Fibroblast of lung (primary cell): ENCODE results near the gene GNAZ. TPM values are rescaled to one million over a fixed set of nuclear protein-coding genes. Genes with fewer than 3 reads are reported as not detected.

Source experiments
- DNase-seq, 2 donors: peaks; one replicate each; pipeline versions ENCODE4 v3.0.0 to v3.0.0-alpha.2; 2010; ENCODE audit warnings: low read depth in 2 of 2
- H2AFZ ChIP-seq: 2 replicates; pipeline ENCODE4 v1.5.1; 2012; ENCODE audit warnings: low read length, control low read depth, inconsistent platforms
- H3K27ac ChIP-seq: 2 replicates; pipeline ENCODE4 v1.5.1; 2011; ENCODE audit warnings: low read length, control low read depth; ENCODE audit not compliant: insufficient read depth
- H3K27me3 ChIP-seq: 2 replicates; pipeline ENCODE4 v1.5.1; 2011; ENCODE audit warnings: mild to moderate bottlenecking, low read length; ENCODE audit not compliant: control insufficient read depth, insufficient read depth
- H3K36me3 ChIP-seq: 2 replicates; pipeline ENCODE4 v1.5.1; 2011; ENCODE audit warnings: low read length; ENCODE audit not compliant: control insufficient read depth, insufficient read depth
- H3K4me1 ChIP-seq: 2 replicates; pipeline ENCODE4 v1.5.1; 2011; ENCODE audit warnings: low read length; ENCODE audit not compliant: control insufficient read depth, insufficient read depth; ENCODE audit errors: extremely low read depth
- H3K4me2 ChIP-seq: 2 replicates; pipeline ENCODE4 v1.5.1; 2011; ENCODE audit warnings: low read length, control low read depth; ENCODE audit not compliant: insufficient read depth; ENCODE audit errors: extremely low read depth
- H3K4me3 ChIP-seq, 4 experiments: fragments of 200-600 bp in 1 of 4; sonication (generic) in 1 of 4; replicated peaks in 1 of 4; 2 replicates each; pipeline ENCODE4 v1.5.1; 2011 to 2016; ENCODE audit warnings: low read length in 4 of 4, low read depth in 3 of 4, mild to moderate bottlenecking in 3 of 4, control low read depth in 2 of 4, inconsistent platforms in 1 of 4, mixed read lengths in 1 of 4; ENCODE audit not compliant: insufficient read depth in 1 of 4; ENCODE audit errors: control extremely low read depth in 1 of 4
- H3K79me2 ChIP-seq: 2 replicates; pipeline ENCODE4 v1.5.1; 2012; ENCODE audit warnings: mild to moderate bottlenecking, low read length, inconsistent platforms; ENCODE audit not compliant: control insufficient read depth, insufficient read depth
- H3K9ac ChIP-seq: 2 replicates; pipeline ENCODE4 v1.5.1; 2011; ENCODE audit warnings: mild to moderate bottlenecking, low read length, control low read depth; ENCODE audit not compliant: insufficient read depth
- H3K9me3 ChIP-seq: 2 replicates; pipeline ENCODE4 v1.5.1; 2012; ENCODE audit warnings: low read depth, low read length; ENCODE audit not compliant: control insufficient read depth, insufficient read depth
- H4K20me1 ChIP-seq: 2 replicates; pipeline ENCODE4 v1.5.1; 2011; ENCODE audit warnings: low read length; ENCODE audit not compliant: control insufficient read depth, insufficient read depth; ENCODE audit errors: extremely low read depth
- CTCF ChIP-seq, 2 donors: IDR thresholded peaks in 1 of 2; conservative IDR thresholded peaks in 1 of 2; 1 replicate in 1 of 2; 2 replicates in 1 of 2; pipeline ENCODE4 v1.5.1; 2011 to 2012; ENCODE audit warnings: low read length in 2 of 2, control low read depth in 1 of 2, inconsistent platforms in 1 of 2, low read depth in 1 of 2, mild to moderate bottlenecking in 1 of 2
- EZH2 ChIP-seq: IDR thresholded peaks from 2 replicates; pipeline ENCODE4 v1.5.1; 2012; ENCODE audit warnings: low read length, control low read depth, mild to moderate bottlenecking; ENCODE audit errors: missing control alignments
- polyA plus RNA-seq, 2 donors: library from polyadenylated mRNA; depleted of rRNA in 1 of 2; stranded (reverse) in 1 of 2; unstranded in 1 of 2; fragments of >200 nt; gene quantifications; 2 replicates each; pipeline ENCODE4 v1.2.1, GENCODE V29; 2011 to 2012; ENCODE audit warnings: missing spikeins in 1 of 2
- total RNA-seq: library from RNA; depleted of rRNA; stranded (reverse); fragments of >200 nt; gene quantifications from 2 replicates; pipeline ENCODE4 v1.2.1, GENCODE V29; 2014

Gene GNAZ
- total and polyA plus RNA-seq, 2 donors (not counting 1 experiment from before 2014, with no cell fraction given) = 0.22 to 1.7 TPM

GRCh38 chr22:23097412-23098229 lies 27.3 kb downstream of the GNAZ start:
- TF ChIP-seq CTCF (conservative IDR thresholded peaks at IDR 0.05 in 1 of 2, IDR thresholded peaks at IDR 0.05 in 1 of 2; ENCODE audit: low read depth in 1 of 2, low read length in 2 of 2) = no peak
- no peak for TF ChIP-seq EZH2
- Histone ChIP-seq H3K4me1 (no peaks in the 10 kb centered on the region), H3K36me3 (no peaks in the 10 kb centered on the region)

DNA sequence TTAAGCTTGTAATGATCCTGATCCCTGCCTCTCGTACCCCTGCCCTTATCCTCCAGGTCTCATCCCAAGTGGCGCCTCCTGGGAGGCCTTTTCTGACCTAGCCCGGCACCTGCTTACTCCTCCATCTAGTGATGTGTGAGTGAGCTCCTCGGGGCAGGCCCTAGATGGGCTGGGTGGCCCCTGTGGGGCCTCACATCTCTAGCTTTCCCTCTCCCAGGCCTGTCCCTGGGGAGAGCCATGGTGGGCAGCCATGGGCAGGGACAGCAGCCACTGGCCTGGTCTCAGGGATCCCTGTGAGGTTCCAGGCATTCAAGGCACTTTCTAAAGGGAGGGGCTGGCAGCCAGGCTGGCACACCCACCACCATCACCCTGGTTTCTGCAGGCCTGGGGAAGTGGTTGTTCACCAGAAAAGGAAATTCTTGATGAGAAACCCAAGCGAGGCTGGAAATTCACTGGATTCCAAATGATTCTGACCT lies 27.9 kb downstream of the GNAZ start:
- Histone ChIP-seq H3K9me3 (no peaks in the 10 kb centered on the region), H2AFZ (no peak overlapping the region), H3K79me2 (no peaks in the 10 kb centered on the region), H3K36me3 (no peaks in the 10 kb centered on the region), H3K27ac (no peak overlapping the region), H3K4me1 (no peaks in the 10 kb centered on the region), H3K9ac (no peak overlapping the region), H4K20me1 (no peaks in the 10 kb centered on the region), H3K4me3 (no peak overlapping the region), H3K4me2 (no peak overlapping the region), H3K27me3 (no peaks in the 10 kb centered on the region)
- no peak for DNase-seq
- TF ChIP-seq EZH2 (no peak), CTCF (conservative IDR thresholded peaks at IDR 0.05 in 1 of 2, IDR thresholded peaks at IDR 0.05 in 1 of 2; ENCODE audit: low read depth in 1 of 2, low read length in 2 of 2) (no peak)

More at GRCh38 chr22:23097412-23098229, 27.3 kb downstream of the GNAZ start:
- H3K9me3 ChIP-seq = no peaks in the 10 kb centered on the region
- H3K79me2 ChIP-seq = no peaks in the 10 kb centered on the region
- H3K4me3 ChIP-seq = no peak overlapping the region
- H3K27me3 ChIP-seq = no peaks in the 10 kb centered on the region
- H3K4me2 ChIP-seq = no peak overlapping the region
- no peak for DNase-seq
- H3K9ac ChIP-seq = no peak overlapping the region
- no peaks in the 10 kb centered on the region for H4K20me1 ChIP-seq
- H3K27ac ChIP-seq = no peak overlapping the region
- H2AFZ ChIP-seq = no peak overlapping the region

GRCh38 chr22:23098718-23099530 lies 28.6 kb downstream of the GNAZ start:
- Histone ChIP-seq H3K79me2 (no peaks in the 10 kb centered on the region), H3K9ac (no peak overlapping the region), H3K4me1 (no peaks in the 10 kb centered on the region), H2AFZ (no peak overlapping the region), H3K4me3 (no peak overlapping the region), H3K27ac (no peak overlapping the region), H3K27me3 (no peaks in the 10 kb centered on the region), H3K4me2 (no peak overlapping the region), H3K9me3 (no peaks in the 10 kb centered on the region), H3K36me3 (no peaks in the 10 kb centered on the region), H4K20me1 (no peaks in the 10 kb centered on the region)
- DNase-seq = peak in 1 of 2 donors; percentile 6
- TF ChIP-seq CTCF (conservative IDR thresholded peaks at IDR 0.05 in 1 of 2, IDR thresholded peaks at IDR 0.05 in 1 of 2; ENCODE audit: low read depth in 1 of 2, low read length in 2 of 2) = no peak
- TF ChIP-seq EZH2 = no peak
